PC-3 (cell line): Measurements from ENCODE around the gene CELF2. TPM values are rescaled to one million over a fixed set of nuclear protein-coding genes. Genes with fewer than 3 reads are reported as not detected.

Experiments
- ATAC-seq: fragments of 200-7000 bp; cut with Tn5 transposase; 2 replicates; pipeline ENCODE4 v1.9.1; 2020; ENCODE audit warnings: mild to moderate bottlenecking, moderate library complexity
- BruUV-seq: library from RNA; stranded (reverse); fragments of 400-500 nt; replicated peaks from 2 replicates; lab custom pipeline; 2021; lab: Mats Ljungman, UMichigan
- CTCF ChIA-PET: fragments of 300-600 bp; sonication (Branson Sonifier 250); formaldehyde crosslinking; loops from one replicate; lab custom pipeline; 2022; ENCODE audit warnings: antibody characterized with exemption; lab: Charles Lee
- POLR2A ChIA-PET: fragments of 300-600 bp; sonication (Branson Sonifier 250); formaldehyde crosslinking; loops from one replicate; lab custom pipeline; 2022; ENCODE audit warnings: antibody characterized with exemption; ENCODE audit not compliant: unreplicated experiment; lab: Charles Lee
- DNase-seq: peaks from one replicate; pipeline ENCODE4 v3.0.0-alpha.2; 2015
- H2AFZ ChIP-seq: fragments of 300-600 bp; sonication (generic); 2 replicates; pipeline ENCODE4 v1.6.0; 2016; ENCODE audit warnings: antibody characterized with exemption, low read length
- H3F3A ChIP-seq: fragments of 300-600 bp; sonication (generic); one replicate; pipeline ENCODE4 v1.6.0; 2017; ENCODE audit warnings: antibody characterized with exemption, low read length, control low read depth, mild to moderate bottlenecking; ENCODE audit not compliant: unreplicated experiment
- H3K27ac ChIP-seq: fragments of 300-600 bp; sonication (generic); 2 replicates; pipeline ENCODE4 v1.5.1; 2016; ENCODE audit warnings: mild to moderate bottlenecking, low read length
- H3K27me3 ChIP-seq: fragments of 300-600 bp; sonication (generic); 2 replicates; pipeline ENCODE4 v1.6.1; 2016; ENCODE audit warnings: low read length, mixed read lengths
- H3K36me3 ChIP-seq: fragments of 300-600 bp; sonication (generic); 2 replicates; pipeline ENCODE4 v1.6.1; 2016; ENCODE audit warnings: low read depth, mixed run types, low read length, mixed read lengths
- H3K4me1 ChIP-seq: fragments of 300-600 bp; sonication (generic); 2 replicates; pipeline ENCODE4 v1.5.1; 2016; ENCODE audit warnings: low read length; ENCODE audit not compliant: insufficient read depth
- H3K4me2 ChIP-seq: fragments of 300-600 bp; sonication (generic); 2 replicates; pipeline ENCODE4 v1.6.0; 2016; ENCODE audit warnings: low read length
- H3K4me3 ChIP-seq: fragments of 300-600 bp; sonication (generic); 2 replicates; pipeline ENCODE4 v1.5.1; 2016; ENCODE audit warnings: mild to moderate bottlenecking, low read length, mixed read lengths
- H3K79me2 ChIP-seq: fragments of 300-600 bp; sonication (generic); 2 replicates; pipeline ENCODE4 v1.6.1; 2017; ENCODE audit warnings: low read length, mixed read lengths
- H3K9ac ChIP-seq: fragments of 300-600 bp; sonication (generic); 2 replicates; pipeline ENCODE4 v1.6.0; 2016; ENCODE audit warnings: mild to moderate bottlenecking, low read length
- H3K9me2 ChIP-seq: fragments of 300-600 bp; sonication (generic); replicated peaks from 2 replicates; pipeline ENCODE4 v1.6.1; 2016; ENCODE audit warnings: mixed run types, low read length, mixed read lengths
- H3K9me3 ChIP-seq: fragments of 300-600 bp; sonication (generic); 2 replicates; pipeline ENCODE4 v1.6.1; 2016; ENCODE audit warnings: low read length, mixed read lengths
- H4K20me1 ChIP-seq: fragments of 300-600 bp; sonication (generic); 2 replicates; pipeline ENCODE4 v1.6.1; 2016; ENCODE audit warnings: low read length, mixed read lengths
- EZH2 ChIP-seq: fragments of 300-600 bp; sonication (generic); IDR thresholded peaks from one replicate; pipeline ENCODE4 v1.6.1; 2017; ENCODE audit warnings: antibody characterized with exemption, mild to moderate bottlenecking, low read length; ENCODE audit not compliant: unreplicated experiment
- EZH2phosphoT487 ChIP-seq: fragments of 300-600 bp; sonication (generic); IDR thresholded peaks from 2 replicates; pipeline ENCODE4 v1.6.1; 2018; ENCODE audit warnings: mild to moderate bottlenecking, antibody characterized with exemption, low read length, borderline replicate concordance
- intact Hi-C: fragments of 100-400 bp; cut with micrococcal nuclease; formaldehyde crosslinking; loops from 2 replicates; pipeline ENCODE4 v1.9.0; 2023
- total RNA-seq: library from RNA; depleted of rRNA; stranded (reverse); fragments of >200 nt; gene quantifications from 2 replicates; pipeline ENCODE4 v1.2.3, GENCODE V29; 2014
- TF ChIP-seq, protein P1 (sequence below): fragments of 300-600 bp; sonication (generic); conservative IDR thresholded peaks from 2 replicates; pipeline ENCODE4 v1.5.1; 2017; ENCODE audit warnings: antibody characterized with exemption, low read depth, mild to moderate bottlenecking, low read length

CELF2 gene
- total RNA-seq, 1 experiment from 2014 or later, result not detected

DNA sequence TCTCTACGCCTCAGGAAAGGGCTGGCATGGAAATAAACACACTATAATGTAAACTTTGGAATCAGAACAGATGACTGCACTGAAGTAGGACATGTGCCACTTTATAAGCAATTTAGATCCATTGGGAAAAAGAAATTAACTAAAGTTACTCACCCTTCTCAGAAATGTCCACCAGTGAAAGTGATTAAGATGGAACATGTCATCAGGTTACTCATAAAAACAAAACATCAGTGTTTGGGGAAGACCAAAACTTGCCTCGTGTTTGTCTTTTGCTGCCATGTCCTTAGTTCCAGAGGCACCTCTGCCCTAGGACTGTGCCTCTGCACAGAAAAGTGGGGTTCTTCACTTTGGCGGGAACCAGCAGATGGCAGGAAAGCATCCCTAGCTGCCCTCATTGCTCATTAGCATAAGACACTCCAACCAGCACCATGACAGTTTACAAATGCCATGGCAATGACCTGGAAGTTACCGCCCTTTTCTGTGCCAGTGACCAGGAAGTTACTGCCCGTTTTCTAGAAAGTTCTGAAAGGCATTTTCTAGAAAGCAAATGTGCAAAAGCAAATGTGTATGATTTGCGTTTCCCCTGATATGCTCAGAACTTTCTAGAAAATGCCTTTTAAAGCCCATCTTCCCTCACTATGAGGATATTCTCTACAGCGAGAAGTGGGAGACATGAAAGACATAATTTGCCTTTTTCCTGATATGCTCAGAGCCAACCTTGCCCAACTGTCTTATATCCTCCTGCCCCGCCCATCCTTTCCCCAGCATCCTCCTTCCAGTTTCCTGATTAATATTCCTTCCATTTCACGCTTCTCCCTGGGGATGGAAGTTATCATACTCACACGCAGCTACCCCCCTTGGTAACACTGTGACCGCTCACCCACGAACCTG lies 335.6 kb downstream of the CELF2 start:
- H3K9ac ChIP-seq, result no peak overlapping the region
- H3K36me3 ChIP-seq, result no peaks in the 10 kb centered on the region
- TF ChIP-seq EZH2 (no peak), EZH2phosphoT487 (no peak)
- TF ChIP-seq, protein P1, sequence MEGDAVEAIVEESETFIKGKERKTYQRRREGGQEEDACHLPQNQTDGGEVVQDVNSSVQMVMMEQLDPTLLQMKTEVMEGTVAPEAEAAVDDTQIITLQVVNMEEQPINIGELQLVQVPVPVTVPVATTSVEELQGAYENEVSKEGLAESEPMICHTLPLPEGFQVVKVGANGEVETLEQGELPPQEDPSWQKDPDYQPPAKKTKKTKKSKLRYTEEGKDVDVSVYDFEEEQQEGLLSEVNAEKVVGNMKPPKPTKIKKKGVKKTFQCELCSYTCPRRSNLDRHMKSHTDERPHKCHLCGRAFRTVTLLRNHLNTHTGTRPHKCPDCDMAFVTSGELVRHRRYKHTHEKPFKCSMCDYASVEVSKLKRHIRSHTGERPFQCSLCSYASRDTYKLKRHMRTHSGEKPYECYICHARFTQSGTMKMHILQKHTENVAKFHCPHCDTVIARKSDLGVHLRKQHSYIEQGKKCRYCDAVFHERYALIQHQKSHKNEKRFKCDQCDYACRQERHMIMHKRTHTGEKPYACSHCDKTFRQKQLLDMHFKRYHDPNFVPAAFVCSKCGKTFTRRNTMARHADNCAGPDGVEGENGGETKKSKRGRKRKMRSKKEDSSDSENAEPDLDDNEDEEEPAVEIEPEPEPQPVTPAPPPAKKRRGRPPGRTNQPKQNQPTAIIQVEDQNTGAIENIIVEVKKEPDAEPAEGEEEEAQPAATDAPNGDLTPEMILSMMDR, result no peak
- H3K9me3 ChIP-seq, result no peaks in the 10 kb centered on the region
- ATAC-seq (no peak), DNase-seq (no peak)
- intact Hi-C loops, result no loop called here
- H3K79me2 ChIP-seq, result no peaks in the 10 kb centered on the region
- H3F3A ChIP-seq, result no peaks in the 10 kb centered on the region
- ChIA-PET POLR2A (no interaction called here), CTCF (no interaction called here)
- no peaks in the 10 kb centered on the region for H3K4me1 ChIP-seq
- no peak overlapping the region for H3K4me3 ChIP-seq
- H3K27me3 ChIP-seq, result no peaks in the 10 kb centered on the region; the same call in 1 of the 2 replicates
- H3K4me2 ChIP-seq, result no peak overlapping the region
- H4K20me1 ChIP-seq, result no peaks in the 10 kb centered on the region
- no peaks in the 10 kb centered on the region for H3K9me2 ChIP-seq
- H3K27ac ChIP-seq, result no peak overlapping the region
- BruUV-seq, result no TSS peak
- no peak overlapping the region for H2AFZ ChIP-seq

DNA sequence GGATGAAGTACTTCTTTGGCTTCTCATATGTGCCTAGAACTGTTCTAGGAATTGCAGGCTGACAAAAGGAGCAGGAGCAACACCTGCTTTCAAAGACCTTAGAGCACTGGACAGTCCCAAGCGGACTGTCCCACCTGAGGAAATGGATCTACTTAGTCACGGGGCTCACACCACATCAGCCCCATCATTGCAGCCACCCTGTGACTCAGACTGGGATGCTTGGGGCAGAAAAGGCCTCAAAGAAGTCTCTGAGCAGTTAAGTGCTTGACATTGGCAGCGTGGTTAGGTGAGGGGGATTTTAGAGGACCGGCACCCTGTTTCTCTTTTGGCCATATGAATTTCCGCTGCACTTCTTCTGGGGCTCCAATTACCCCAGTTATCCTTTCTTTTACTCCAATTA lies 337.2 kb downstream of the CELF2 start:
- ChIA-PET POLR2A (no interaction called here), CTCF (no interaction called here)
- ATAC-seq (no peak), DNase-seq (no peak)
- no peaks in the 10 kb centered on the region for H3K9me2 ChIP-seq
- no peaks in the 10 kb centered on the region for H3F3A ChIP-seq
- H3K27me3 ChIP-seq, result no peaks in the 10 kb centered on the region; the same call in 1 of the 2 replicates
- TF ChIP-seq EZH2 (no peak), EZH2phosphoT487 (no peak)
- TF ChIP-seq, protein P1, result no peak
- no peaks in the 10 kb centered on the region for H4K20me1 ChIP-seq
- intact Hi-C loops, result no loop called here
- H3K36me3 ChIP-seq, result no peaks in the 10 kb centered on the region
- H3K4me2 ChIP-seq, result no peak overlapping the region
- no peak overlapping the region for H2AFZ ChIP-seq
- H3K79me2 ChIP-seq, result no peaks in the 10 kb centered on the region
- no TSS peak for BruUV-seq
- no peak overlapping the region for H3K27ac ChIP-seq
- no peaks in the 10 kb centered on the region for H3K4me1 ChIP-seq
- H3K9me3 ChIP-seq, result no peaks in the 10 kb centered on the region
- no peak overlapping the region for H3K4me3 ChIP-seq
- H3K9ac ChIP-seq, result no peak overlapping the region

DNA sequence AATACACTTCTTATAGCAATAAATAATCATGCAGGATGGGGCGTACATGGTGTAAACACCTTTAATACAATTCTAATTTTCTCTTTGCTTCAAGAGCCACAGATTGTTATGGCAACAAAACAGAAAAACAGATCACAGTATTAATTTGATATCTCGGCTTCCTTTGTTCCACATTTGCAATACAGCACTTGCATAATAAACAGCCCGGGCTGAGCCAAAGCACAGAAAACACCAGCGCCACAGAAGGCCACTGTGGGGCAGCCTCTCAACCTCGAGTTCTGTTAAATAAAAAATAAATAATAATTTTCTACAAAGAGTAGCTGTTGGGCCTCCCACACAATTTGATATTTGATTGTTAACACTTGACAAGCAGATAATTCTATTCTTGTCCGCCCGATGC lies 337.9 kb downstream of the CELF2 start:
- Histone ChIP-seq H3K79me2 (no peaks in the 10 kb centered on the region), H3F3A (no peaks in the 10 kb centered on the region), H3K36me3 (no peaks in the 10 kb centered on the region), H3K27me3 (no peaks in the 10 kb centered on the region; the same call in 1 of the 2 replicates), H3K9me2 (no peaks in the 10 kb centered on the region), H3K9me3 (no peaks in the 10 kb centered on the region), H3K27ac (no peak overlapping the region), H4K20me1 (no peaks in the 10 kb centered on the region), H2AFZ (no peak overlapping the region), H3K4me1 (no peaks in the 10 kb centered on the region), H3K4me3 (no peak overlapping the region), H3K4me2 (no peak overlapping the region), H3K9ac (no peak overlapping the region)
- ATAC-seq (no peak), DNase-seq (no peak)
- no peak for TF ChIP-seq EZH2phosphoT487
- TF ChIP-seq, protein P1, result no peak
- no peak for TF ChIP-seq EZH2
- POLR2A ChIA-PET, result no interaction called here
- no TSS peak for BruUV-seq
- CTCF ChIA-PET, result no interaction called here
- intact Hi-C loops, result no loop called here
